ENCODE data around the gene LCAT.

GRCh38 chr16:67927131-67927941 is 16.6 kb downstream of the LCAT start:
- TF ChIP-seq EZH2 (IDR thresholded peaks at IDR 0.05) (no peak), FOXP2 (optimal IDR thresholded peaks at IDR 0.05; ENCODE audit: control extremely low read depth, extremely low read length, insufficient read depth) (no peak), POLR2AphosphoS5 (IDR thresholded peaks at IDR 0.05; ENCODE audit: borderline replicate concordance, low read depth, low read length) (no peak)
